Measurements from ENCODE around the gene PCDHA10. TPM values are rescaled to one million over a fixed set of nuclear protein-coding genes. Genes with fewer than 3 reads are reported as not detected.
"Not testable (repeated sequence)": the region's sequence is repeated elsewhere in the genome, so short reads cannot be mapped to it uniquely, and the experiment has no call there.

Gene PCDHA10
- polyA plus RNA-seq, 1 donor = 0.62 TPM

DNA sequence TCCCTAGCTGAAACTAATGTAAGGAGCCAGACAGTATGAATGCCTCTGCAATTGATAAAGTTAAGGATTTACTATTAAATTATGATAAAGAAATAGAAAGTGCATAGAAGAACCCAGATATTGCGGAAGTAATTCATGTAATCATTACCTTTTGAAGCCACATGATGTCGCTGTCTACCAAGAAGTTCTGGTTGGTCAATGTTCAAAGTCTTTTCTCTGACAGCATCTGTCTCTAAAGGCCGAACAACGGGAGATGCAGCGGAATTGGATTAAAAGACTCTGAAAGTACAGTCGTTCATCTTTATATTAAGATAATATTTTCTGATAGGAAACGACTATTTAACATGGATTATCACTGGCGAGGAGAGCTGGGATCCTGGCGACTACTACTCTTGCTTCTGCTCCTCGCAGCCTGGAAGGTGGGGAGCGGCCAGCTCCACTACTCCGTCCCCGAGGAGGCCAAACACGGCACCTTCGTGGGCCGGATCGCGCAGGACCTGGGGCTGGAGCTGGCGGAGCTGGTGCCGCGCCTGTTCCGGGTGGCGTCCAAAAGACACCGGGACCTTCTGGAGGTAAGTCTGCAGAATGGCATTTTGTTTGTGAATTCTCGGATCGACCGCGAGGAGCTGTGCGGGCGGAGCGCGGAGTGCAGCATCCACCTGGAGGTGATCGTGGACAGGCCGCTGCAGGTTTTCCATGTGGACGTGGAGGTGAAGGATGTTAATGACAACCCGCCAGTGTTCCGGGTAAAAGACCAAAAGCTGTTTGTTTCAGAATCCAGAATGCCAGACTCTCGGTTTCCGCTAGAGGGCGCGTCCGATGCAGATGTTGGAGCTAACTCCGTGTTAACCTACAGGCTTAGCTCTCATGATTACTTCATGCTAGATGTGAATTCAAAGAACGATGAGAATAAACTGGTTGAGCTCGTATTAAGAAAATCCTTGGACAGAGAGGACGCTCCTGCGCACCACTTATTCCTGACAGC, 14.4 kb upstream of the PCDHA10 start, which contains the start of gene PCDHA8:
Gene PCDHA8, plus strand, starts transcription at position 210 of the 985 bp plus-strand sequence. Its CDS starts 135 bp downstream, at position 345.
- DNase-seq = no peak

DNA sequence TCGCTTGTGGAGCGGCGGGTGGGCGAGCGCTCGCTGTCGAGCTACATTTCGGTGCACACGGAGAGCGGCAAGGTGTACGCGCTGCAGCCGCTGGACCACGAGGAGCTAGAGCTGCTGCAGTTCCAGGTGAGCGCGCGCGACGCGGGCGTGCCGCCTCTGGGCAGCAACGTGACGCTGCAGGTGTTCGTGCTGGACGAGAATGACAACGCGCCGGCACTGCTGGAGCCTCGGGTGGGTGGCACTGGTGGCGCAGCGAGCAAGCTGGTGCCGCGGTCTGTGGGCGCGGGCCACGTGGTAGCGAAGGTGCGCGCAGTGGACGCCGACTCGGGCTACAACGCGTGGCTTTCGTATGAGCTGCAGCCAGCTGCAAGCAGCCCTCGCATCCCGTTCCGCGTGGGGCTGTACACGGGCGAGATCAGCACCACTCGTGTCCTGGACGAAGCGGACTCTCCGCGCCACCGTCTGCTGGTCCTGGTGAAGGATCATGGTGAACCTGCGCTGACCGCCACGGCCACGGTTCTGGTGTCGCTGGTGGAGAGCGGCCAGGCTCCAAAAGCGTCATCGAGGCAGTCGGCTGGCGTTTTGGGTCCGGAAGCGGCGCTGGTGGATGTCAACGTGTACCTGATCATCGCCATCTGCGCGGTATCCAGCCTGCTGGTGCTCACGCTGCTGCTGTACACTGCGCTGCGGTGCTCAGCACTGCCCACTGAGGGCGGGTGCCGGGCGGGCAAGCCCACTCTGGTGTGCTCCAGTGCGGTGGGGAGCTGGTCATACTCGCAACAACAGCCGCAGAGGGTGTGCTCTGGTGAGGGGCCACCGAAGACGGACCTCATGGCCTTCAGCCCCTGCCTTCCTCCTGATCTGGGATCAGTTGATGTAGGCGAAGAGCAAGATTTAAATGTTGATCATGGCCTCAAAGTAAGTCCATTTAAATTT, 12.6 kb upstream of the PCDHA10 start:
- DNase-seq = no peak

DNA sequence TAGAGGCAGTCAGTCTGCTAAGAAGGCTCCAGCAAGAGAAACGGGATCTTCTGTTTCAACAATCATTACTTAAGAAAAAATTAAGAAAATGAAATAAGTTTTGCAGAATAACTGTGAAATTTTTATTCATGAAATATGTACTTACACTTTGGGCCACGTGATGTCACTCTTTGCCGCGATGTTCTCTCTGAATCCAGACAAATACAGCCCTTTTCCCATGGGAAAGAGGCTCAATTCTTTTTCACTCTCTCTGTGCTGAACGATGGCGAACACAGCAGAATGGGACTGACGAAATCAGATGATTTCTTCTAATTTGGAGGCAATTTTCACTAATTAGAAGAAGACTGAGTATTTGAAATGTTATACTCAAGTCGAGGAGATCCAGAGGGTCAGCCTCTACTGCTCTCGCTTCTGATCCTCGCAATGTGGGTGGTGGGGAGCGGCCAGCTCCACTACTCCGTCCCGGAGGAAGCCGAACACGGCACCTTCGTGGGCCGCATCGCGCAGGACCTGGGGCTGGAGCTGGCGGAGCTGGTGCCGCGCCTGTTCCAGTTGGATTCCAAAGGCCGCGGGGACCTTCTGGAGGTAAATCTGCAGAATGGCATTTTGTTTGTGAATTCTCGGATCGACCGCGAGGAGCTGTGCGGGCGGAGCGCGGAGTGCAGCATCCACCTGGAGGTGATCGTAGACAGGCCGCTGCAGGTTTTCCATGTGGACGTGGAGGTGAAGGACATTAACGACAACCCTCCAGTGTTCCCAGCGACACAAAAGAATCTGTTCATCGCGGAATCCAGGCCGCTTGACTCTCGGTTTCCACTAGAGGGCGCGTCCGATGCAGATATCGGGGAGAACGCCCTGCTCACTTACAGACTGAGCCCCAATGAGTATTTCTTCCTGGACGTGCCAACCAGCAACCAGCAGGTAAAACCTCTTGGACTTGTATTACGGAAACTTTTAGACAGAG, 7.3 kb upstream of the PCDHA10 start, which contains the start of gene PCDHA9:
Gene PCDHA9, plus strand, starts transcription at position 244 of the 964 bp plus-strand sequence. Its CDS starts 114 bp downstream, at position 358.
- not testable (repeated sequence) for DNase-seq

DNA sequence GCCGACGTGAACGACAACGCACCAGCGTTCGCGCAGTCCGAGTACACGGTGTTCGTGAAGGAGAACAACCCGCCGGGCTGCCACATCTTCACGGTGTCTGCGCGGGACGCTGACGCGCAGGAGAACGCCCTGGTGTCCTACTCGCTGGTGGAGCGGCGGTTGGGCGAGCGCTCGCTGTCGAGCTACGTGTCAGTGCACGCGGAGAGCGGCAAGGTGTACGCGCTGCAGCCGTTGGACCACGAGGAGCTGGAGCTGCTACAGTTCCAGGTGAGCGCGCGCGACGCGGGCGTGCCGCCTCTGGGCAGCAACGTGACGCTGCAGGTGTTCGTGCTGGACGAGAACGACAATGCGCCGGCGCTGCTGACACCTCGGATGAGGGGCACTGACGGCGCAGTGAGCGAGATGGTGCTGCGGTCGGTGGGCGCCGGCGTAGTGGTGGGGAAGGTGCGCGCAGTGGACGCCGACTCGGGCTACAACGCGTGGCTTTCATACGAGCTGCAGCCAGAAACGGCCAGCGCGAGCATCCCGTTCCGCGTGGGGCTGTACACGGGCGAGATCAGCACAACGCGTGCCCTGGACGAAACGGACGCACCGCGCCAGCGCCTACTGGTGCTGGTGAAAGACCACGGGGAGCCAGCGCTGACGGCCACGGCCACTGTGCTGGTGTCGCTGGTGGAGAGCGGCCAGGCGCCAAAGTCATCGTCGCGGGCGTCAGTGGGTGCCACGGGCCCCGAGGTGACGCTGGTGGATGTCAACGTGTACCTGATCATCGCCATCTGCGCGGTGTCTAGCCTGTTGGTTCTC, 5.7 kb upstream of the PCDHA10 start:
- not testable (repeated sequence) for DNase-seq

DNA sequence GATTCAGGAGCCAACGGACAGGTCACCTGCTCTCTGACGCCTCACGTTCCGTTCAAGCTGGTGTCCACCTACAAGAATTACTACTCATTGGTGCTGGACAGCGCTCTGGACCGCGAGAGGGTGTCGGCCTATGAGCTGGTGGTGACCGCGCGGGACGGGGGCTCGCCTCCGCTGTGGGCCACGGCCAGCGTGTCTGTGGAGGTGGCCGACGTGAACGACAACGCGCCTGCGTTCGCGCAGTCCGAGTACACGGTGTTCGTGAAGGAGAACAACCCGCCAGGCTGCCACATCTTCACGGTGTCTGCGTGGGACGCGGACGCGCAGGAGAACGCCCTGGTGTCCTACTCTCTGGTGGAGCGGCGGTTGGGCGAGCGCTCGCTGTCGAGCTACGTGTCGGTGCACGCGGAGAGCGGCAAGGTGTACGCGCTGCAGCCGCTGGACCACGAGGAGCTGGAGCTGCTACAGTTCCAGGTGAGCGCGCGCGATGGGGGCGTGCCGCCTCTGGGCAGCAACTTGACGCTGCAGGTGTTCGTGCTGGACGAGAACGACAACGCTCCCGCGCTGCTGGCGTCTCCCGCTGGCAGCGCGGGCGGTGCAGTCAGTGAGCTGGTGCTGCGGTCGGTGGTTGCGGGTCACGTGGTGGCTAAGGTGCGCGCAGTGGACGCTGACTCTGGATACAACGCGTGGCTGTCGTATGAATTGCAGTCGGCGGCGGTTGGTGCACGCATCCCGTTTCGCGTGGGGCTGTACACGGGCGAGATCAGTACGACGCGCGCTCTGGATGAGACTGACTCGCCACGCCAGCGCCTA, 1.7 kb downstream of the PCDHA10 start:
- DNase-seq = no peak

DNA sequence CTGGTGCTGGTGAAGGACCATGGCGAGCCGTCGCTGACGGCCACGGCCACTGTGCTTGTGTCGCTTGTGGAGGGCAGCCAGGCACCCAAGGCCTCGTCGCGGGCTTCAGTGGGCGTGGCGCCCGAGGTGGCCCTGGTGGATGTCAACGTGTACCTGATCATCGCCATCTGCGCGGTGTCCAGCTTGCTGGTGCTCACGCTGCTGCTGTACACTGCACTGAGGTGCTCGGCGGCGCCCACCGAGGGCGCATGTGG, 2.2 kb downstream of the PCDHA10 start:
- DNase-seq = no peak

DNA sequence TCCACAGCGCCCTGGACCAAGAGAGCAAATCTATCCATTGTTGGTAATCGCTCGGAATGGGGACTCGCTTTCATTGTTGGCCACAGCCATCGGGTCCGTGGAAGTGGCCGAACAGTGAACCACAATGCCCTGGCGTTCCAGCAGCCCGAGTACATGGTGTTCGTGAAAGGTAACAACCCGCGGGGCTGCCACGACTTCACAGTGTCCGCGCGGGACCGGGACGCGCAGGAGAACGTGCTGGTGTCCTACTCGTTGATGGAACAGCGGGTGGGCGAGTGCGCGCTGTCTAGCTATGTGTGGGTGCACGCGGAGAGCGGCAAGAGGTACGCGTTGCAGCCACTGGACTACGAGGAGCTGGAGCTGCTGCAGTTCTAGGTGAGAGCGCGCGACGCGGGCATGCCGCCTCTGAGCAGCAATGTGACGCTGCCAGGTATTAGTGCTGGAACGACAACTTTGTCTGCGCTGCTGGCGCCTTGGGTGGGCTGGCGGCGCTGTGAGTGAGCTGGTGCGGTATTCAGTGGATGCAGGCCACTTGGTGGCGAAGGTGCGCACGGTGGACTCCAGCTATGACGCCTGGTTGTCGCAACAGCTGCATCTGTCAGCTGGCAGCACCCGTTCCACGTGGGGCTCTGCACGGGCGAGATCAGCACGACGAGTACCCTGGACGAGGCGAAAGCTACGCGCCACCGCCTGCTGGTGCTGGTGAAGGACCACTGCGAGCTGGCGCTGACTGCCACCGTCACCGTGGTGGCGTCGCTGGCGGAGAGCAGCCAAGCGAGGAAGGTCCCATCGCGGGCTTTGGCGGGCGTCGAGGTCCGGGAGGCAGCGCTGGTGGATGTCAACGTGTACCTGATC, 7.0 kb downstream of the PCDHA10 start:
- DNase-seq = no peak

DNA sequence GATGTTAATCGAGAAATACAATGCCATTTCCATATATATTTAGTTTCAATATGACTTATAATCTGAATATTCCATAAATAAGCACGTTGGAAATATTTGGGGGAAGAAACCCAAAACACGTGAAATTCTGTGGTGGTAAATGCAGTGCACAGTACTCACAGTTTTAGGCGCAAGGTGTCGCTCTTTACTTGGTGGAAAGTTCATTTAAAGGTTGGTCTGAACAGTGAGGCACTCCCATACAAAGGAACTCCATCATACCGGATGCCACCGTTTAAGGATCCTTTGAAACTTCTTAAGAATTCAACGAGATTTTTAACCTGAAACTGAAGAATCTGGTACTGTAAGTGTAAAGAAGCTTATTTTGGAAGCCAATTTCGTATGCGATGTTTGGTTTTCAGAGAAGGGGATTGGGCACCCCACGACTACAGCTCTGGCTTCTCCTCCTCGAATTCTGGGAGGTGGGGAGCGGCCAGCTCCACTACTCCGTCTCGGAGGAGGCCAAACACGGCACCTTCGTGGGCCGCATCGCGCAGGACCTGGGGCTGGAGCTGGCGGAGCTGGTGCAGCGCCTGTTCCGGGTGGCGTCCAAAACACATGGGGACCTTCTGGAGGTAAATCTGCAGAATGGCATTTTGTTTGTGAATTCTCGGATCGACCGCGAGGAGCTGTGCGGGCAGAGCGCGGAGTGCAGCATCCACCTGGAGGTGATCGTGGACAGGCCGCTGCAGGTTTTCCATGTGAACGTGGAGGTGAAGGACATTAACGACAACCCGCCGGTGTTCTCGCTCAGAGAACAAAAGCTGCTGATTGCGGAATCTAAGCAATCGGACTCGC, 13.2 kb downstream of the PCDHA10 start, which contains the start of gene PCDHA11:
Gene PCDHA11, plus strand, starts transcription at position 237 of the 834 bp plus-strand sequence. Its CDS starts 147 bp downstream, at position 384.
- DNase-seq = no peak

DNA sequence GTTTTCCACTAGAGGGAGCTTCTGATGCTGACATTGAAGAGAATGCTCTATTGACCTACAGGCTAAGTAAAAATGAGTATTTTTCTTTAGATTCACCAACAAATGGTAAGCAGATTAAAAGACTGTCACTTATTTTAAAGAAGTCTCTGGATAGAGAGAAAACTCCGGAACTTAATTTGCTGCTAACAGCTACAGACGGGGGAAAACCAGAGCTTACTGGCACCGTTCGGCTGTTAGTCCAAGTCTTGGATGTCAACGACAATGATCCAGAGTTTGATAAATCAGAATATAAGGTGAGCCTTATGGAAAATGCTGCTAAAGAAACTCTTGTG, 13.8 kb downstream of the PCDHA10 start:
- no peak for DNase-seq

DNA sequence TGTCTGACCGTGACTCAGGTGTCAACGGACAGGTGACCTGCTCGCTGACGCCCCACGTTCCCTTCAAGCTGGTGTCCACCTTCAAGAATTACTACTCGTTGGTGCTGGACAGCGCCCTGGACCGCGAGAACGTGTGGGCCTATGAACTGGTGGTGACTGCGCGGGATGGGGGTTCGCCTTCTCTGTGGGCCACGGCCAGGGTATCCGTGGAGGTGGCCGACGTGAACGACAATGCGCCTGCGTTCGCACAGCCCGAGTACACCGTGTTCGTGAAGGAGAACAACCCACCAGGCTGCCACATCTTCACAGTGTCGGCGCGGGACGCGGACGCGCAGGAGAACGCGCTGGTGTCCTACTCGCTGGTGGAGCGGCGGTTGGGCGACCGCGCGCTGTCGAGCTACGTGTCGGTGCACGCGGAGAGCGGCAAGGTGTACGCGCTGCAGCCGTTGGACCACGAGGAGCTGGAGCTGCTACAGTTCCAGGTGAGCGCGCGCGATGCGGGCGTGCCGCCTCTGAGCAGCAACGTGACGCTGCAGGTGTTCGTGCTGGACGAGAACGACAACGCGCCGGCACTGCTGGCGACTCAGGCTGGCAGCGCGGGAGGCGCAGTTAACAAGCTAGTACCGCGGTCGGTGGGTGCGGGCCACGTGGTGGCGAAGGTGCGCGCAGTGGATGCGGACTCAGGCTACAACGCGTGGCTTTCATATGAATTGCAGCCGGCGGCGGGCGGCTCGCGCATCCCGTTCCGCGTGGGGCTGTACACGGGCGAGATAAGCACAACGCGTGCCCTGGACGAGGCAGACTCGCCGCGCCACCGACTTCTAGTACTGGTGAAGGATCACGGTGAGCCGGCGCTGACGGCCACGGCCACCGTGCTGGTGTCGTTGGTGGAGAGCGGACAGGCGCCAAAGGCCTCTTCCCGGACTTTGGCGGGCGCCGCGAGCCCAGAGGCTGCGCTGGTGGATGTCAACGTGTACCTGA, 14.8 kb downstream of the PCDHA10 start:
- no peak for DNase-seq

DNA sequence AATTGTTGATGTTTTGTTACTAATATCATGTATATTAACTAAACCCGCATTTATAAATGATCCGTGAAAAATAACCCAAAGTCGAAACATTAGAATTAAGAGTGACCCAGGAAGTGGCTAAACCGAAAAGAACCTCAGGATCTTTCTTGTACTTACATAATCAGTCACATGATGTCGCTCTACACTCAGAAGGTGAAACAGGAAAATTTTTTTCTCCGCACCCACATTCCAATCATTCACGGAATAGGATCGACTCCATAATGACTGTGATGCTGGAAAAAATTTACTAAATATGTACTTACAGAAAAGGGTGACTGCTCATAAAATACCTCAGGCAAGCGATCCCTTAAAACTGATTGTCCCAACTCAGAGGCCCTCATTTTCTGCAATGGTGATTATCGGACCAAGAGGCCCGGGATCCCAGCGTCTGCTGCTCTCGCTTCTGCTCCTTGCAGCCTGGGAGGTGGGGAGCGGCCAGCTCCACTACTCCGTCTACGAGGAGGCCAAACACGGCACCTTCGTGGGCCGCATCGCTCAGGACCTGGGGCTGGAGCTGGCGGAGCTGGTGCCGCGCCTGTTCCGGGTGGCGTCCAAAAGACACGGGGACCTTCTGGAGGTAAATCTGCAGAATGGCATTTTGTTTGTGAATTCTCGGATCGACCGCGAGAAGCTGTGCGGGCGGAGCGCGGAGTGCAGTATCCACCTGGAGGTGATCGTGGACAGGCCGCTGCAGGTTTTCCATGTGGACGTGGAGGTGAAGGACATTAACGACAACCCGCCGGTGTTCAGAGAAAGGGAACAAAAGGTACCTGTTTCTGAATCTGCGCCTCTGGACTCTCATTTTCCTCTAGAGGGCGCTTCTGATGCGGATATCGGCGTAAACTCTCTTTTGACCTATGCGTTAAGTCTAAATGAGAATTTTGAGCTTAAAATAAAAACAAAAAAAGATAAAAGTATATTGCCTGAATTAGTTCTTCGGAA, 19.7 kb downstream of the PCDHA10 start, which contains the start of gene PCDHA12:
Gene PCDHA12, plus strand, starts transcription at position 224 of the 981 bp plus-strand sequence. Its CDS starts 165 bp downstream, at position 389.
- no peak for DNase-seq

DNA sequence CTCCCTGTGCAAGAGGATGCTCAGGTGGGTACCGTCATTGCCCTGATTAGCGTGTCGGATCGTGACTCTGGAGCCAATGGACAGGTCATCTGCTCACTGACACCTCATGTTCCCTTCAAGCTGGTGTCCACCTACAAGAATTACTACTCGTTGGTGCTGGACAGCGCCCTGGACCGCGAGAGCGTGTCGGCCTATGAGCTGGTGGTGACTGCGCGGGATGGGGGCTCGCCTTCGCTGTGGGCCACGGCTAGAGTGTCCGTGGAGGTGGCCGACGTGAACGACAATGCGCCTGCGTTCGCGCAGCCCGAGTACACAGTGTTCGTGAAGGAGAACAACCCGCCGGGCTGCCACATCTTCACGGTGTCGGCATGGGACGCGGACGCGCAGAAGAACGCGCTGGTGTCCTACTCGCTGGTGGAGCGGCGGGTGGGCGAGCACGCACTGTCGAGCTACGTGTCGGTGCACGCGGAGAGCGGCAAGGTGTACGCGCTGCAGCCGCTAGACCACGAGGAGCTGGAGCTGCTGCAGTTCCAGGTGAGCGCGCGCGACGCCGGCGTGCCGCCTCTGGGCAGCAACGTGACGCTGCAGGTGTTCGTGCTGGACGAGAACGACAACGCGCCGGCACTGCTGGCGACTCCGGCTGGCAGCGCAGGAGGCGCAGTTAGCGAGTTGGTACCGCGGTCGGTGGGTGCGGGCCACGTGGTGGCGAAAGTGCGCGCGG, 21.0 kb downstream of the PCDHA10 start:
- not testable (repeated sequence) for DNase-seq

DNA sequence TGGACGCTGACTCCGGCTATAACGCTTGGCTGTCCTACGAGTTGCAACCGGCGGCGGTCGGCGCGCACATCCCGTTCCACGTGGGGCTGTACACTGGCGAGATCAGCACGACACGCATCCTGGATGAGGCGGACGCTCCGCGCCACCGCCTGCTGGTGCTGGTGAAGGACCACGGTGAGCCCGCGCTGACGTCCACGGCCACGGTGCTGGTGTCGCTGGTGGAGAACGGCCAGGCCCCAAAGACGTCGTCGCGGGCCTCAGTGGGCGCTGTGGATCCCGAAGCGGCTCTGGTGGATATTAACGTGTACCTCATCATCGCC, 21.5 kb downstream of the PCDHA10 start:
- DNase-seq = no peak

DNA sequence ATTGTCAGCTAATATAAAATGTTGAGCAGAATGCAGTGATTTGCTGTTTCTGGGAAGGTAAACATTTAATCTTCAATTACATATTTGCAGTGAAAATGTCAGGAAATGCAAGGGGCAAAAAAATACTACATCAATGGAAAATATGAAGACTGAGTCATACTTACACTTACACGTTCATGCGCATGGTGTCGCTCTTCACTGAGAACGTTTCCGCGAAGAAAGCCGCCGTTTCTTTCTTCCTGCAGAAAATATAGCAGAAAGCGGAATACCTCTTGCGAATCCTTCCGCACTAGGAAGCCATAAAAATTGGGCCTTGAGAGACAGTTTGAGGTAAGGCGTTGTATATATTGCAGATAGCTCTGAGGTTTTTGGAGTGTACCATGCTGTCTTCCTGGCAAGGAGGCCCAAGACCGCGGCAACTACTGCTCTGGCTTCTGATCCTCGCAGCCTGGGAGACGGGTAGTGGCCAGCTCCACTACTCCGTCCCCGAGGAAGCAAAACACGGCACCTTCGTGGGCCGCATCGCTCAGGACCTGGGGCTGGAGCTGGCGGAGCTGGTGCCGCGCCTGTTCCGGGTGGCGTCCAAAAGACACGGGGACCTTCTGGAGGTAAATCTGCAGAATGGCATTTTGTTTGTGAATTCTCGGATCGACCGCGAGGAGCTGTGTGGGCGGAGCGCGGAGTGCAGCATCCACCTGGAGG, 26.3 kb downstream of the PCDHA10 start, which contains the start of gene PCDHA13:
Gene PCDHA13, plus strand, starts transcription at position 236 of the 702 bp plus-strand sequence. Its CDS starts 145 bp downstream, at position 381.
- no peak for DNase-seq

Measured in left kidney (tissue), 2 donors.